ENCODE measurements around the gene CASP1.

Gene CASP1

GRCh38 chr11:104979839-104980238 lies 55.1 kb downstream of the CASP1 start:
- no peak for DNase-seq

Measured in CD4-positive, alpha-beta T cell treated with Interleukin-10 for 1 hour (primary cell).